Measurements from ENCODE around the gene UNC5C.

DNA sequence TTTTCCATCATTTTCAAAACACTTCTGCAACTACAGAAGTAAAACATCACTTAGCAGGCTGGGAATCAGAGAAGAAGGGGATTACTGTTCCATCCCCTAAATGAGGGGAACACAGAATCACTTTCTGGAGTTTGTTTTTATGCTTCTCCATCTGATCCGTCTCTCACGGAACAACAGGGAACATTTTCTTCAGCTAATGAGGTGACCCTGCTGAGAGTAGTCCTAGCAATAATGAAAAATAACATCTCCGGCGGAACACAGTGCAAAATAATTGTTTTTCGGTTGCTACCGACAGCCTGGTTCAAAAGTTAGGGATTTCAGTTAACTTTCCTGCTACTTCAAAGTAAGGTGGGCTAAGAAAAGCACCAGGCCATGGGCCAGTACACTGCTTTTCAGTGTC, 322.9 kb downstream of the UNC5C start:
- TF ChIP-seq, protein P1, sequence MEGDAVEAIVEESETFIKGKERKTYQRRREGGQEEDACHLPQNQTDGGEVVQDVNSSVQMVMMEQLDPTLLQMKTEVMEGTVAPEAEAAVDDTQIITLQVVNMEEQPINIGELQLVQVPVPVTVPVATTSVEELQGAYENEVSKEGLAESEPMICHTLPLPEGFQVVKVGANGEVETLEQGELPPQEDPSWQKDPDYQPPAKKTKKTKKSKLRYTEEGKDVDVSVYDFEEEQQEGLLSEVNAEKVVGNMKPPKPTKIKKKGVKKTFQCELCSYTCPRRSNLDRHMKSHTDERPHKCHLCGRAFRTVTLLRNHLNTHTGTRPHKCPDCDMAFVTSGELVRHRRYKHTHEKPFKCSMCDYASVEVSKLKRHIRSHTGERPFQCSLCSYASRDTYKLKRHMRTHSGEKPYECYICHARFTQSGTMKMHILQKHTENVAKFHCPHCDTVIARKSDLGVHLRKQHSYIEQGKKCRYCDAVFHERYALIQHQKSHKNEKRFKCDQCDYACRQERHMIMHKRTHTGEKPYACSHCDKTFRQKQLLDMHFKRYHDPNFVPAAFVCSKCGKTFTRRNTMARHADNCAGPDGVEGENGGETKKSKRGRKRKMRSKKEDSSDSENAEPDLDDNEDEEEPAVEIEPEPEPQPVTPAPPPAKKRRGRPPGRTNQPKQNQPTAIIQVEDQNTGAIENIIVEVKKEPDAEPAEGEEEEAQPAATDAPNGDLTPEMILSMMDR (IDR thresholded peaks at IDR 0.05), result no peak
- no peak for TF ChIP-seq EZH2 (IDR thresholded peaks at IDR 0.05)
- no peak for TF ChIP-seq EZH2phosphoT487 (IDR thresholded peaks at IDR 0.05)

Data from neural progenitor cell (in vitro differentiated cells).